HepG2 (cell line): ENCODE results near the gene HPD. TPM values are rescaled to one million over a fixed set of nuclear protein-coding genes. Genes with fewer than 3 reads are reported as not detected.

Source experiments
- KDM5A ChIP-seq: fragments of 200-600 bp; sonication (generic); IDR thresholded peaks from 2 replicates; pipeline ENCODE4 v1.7.0; 2018; ENCODE audit warnings: antibody characterized with exemption, mild to moderate bottlenecking, low read length, borderline replicate concordance
- RARG ChIP-seq: sonication (generic); formaldehyde crosslinking; IDR thresholded peaks from 2 replicates; pipeline ENCODE4 v1.4.0; 2020; ENCODE audit warnings: low read depth, mild to moderate bottlenecking, missing genetic modification reagents
- RBFOX2 ChIP-seq: fragments of 200-400 bp; formaldehyde crosslinking; IDR thresholded peaks from 2 replicates; pipeline ENCODE4 v1.6.1; 2017; ENCODE audit warnings: low read depth, mild to moderate bottlenecking, low read length
- ZC3H4 ChIP-seq: sonication (generic); formaldehyde crosslinking; IDR thresholded peaks from 2 replicates; pipeline ENCODE4 v1.4.0; 2020; ENCODE audit warnings: missing genetic modification reagents, borderline replicate concordance
- polyA plus RNA-seq, 8 experiments: library from polyadenylated mRNA; depleted of rRNA in 3 of 8; stranded (reverse) in 7 of 8; unstranded in 1 of 8; fragments of >200 nt; fragmentation: Illumina TruSeq in 4 of 8; extraction: Trizol in 4 of 8; gene quantifications; 2 replicates each; pipeline versions ENCODE4 v1.2.1 to v1.2.3, GENCODE V29; 2011 to 2016; ENCODE audit warnings: low read depth in 4 of 8, missing spikeins in 1 of 8, mixed read lengths in 1 of 8; ENCODE audit not compliant: insufficient read depth in 1 of 8
- total RNA-seq, 5 experiments: library from RNA; depleted of rRNA; stranded (reverse); fragments of >200 nt; fragmentation: Illumina TruSeq; extraction: Trizol; gene quantifications; 2 replicates each; pipeline ENCODE4 v1.2.3, GENCODE V29; 2016; ENCODE audit warnings: low read depth in 1 of 5
- TF ChIP-seq, protein P1 (sequence below): sonication (generic); formaldehyde crosslinking; IDR thresholded peaks from 2 replicates; pipeline ENCODE4 v1.5.1; 2020; ENCODE audit warnings: missing genetic modification reagents, mild to moderate bottlenecking, borderline replicate concordance
- TF ChIP-seq, protein P2 (sequence below): sonication (generic); formaldehyde crosslinking; IDR thresholded peaks from 2 replicates; pipeline ENCODE4 v1.4.0; 2020; ENCODE audit warnings: missing genetic modification reagents
- TF ChIP-seq, protein P3 (sequence below): sonication (generic); formaldehyde crosslinking; IDR thresholded peaks from 2 replicates; pipeline ENCODE4 v1.5.1; 2020; ENCODE audit warnings: mild to moderate bottlenecking, missing genetic modification reagents

The HPD gene
- total and polyA plus RNA-seq, 2 of the 13 experiments (the other 11 are each of a cell fraction or from before 2014, with no cell fraction given) = 120 to 195 TPM

DNA sequence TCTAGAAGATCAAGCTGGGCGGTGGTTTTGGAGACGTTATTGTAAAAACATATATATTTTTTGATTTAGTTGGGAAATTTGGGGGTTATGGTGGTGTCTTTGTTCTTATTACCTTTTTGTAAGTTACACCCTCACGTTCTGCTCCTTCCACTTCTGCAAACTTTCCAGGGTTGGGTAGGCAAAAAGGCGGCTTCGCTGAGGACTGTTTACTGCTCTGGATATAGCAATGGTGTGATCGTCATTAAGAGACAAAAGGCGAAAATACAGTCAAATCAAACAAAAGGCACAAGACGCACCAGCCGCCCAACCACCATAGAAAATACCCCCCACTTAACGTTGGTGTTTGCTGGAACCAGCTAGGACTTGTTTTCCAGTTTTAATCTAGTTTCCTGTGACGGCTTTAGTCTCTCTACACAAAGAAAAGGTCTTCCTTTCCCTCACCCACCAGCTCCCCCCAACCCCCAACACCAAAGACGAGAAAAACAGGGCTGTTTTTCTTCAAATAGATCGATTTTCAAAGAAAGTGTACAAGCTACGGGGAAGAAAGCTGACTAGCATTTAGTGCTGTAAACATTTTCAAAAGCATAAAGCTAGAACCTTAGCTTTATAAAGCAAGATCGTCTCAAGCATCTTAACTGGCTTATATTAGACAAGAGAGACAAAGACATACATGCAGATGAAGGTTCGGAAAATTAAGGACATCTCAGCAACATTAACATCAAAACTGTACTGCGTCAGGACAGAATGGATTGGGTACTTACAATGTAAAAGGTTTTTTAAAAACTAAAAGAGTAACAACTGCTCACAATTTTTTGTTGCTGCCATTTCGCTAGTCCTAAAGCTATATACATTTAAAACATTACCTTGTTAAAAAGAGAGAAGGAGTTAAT, 56.8 kb downstream of the HPD start (continued):
- TF ChIP-seq, protein P1, sequence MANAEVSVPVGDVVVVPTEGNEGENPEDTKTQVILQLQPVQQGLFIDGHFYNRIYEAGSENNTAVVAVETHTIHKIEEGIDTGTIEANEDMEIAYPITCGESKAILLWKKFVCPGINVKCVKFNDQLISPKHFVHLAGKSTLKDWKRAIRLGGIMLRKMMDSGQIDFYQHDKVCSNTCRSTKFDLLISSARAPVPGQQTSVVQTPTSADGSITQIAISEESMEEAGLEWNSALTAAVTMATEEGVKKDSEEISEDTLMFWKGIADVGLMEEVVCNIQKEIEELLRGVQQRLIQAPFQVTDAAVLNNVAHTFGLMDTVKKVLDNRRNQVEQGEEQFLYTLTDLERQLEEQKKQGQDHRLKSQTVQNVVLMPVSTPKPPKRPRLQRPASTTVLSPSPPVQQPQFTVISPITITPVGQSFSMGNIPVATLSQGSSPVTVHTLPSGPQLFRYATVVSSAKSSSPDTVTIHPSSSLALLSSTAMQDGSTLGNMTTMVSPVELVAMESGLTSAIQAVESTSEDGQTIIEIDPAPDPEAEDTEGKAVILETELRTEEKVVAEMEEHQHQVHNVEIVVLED = no peak
- TF ChIP-seq, protein P2, sequence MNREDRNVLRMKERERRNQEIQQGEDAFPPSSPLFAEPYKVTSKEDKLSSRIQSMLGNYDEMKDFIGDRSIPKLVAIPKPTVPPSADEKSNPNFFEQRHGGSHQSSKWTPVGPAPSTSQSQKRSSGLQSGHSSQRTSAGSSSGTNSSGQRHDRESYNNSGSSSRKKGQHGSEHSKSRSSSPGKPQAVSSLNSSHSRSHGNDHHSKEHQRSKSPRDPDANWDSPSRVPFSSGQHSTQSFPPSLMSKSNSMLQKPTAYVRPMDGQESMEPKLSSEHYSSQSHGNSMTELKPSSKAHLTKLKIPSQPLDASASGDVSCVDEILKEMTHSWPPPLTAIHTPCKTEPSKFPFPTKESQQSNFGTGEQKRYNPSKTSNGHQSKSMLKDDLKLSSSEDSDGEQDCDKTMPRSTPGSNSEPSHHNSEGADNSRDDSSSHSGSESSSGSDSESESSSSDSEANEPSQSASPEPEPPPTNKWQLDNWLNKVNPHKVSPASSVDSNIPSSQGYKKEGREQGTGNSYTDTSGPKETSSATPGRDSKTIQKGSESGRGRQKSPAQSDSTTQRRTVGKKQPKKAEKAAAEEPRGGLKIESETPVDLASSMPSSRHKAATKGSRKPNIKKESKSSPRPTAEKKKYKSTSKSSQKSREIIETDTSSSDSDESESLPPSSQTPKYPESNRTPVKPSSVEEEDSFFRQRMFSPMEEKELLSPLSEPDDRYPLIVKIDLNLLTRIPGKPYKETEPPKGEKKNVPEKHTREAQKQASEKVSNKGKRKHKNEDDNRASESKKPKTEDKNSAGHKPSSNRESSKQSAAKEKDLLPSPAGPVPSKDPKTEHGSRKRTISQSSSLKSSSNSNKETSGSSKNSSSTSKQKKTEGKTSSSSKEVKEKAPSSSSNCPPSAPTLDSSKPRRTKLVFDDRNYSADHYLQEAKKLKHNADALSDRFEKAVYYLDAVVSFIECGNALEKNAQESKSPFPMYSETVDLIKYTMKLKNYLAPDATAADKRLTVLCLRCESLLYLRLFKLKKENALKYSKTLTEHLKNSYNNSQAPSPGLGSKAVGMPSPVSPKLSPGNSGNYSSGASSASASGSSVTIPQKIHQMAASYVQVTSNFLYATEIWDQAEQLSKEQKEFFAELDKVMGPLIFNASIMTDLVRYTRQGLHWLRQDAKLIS (CRISPR knock-in tag) = peak; percentile 6; the same call in 1 of the 2 replicates
- TF ChIP-seq RBFOX2 (peak; percentile 7; the same call in 1 of the 2 replicates), ZC3H4 (CRISPR knock-in tag) (peak; percentile 83; the same call in 1 of the 2 replicates), KDM5A (peak; percentile 17; the same call in 1 of the 2 replicates), RARG (CRISPR knock-in tag) (peak; percentile 54; the same call in 1 of the 2 replicates)
- TF ChIP-seq, protein P3, sequence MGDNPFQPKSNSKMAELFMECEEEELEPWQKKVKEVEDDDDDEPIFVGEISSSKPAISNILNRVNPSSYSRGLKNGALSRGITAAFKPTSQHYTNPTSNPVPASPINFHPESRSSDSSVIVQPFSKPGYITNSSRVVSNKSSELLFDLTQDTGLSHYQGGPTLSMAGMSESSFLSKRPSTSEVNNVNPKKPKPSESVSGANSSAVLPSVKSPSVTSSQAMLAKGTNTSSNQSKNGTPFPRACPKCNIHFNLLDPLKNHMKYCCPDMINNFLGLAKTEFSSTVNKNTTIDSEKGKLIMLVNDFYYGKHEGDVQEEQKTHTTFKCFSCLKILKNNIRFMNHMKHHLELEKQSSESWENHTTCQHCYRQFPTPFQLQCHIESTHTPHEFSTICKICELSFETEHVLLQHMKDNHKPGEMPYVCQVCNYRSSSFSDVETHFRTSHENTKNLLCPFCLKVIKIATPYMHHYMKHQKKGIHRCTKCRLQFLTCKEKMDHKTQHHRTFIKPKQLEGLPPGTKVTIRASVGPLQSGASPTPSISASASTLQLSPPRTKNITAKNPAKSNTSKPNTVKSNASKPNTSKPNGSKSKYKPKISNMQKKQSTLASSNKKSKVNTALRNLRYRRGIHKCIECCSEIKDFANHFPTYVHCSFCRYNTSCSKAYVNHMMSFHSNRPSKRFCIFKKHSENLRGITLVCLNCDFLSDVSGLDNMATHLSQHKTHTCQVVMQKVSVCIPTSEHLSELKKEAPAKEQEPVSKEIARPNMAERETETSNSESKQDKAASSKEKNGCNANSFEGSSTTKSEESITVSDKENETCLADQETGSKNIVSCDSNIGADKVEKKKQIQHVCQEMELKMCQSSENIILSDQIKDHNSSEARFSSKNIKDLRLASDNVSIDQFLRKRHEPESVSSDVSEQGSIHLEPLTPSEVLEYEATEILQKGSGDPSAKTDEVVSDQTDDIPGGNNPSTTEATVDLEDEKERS (CRISPR knock-in tag) = 0 out of 2 replicates have a peak, but pooled peaks have one; percentile 6
